KOPT-K1 (cell line): ENCODE results near the gene SLC16A3.
"Not testable (repeated sequence)": the region's sequence is repeated elsewhere in the genome, so short reads cannot be mapped to it uniquely, and the experiment has no call there.

Source experiments
- H3K27ac ChIP-seq: fragments of 200-600 bp; sonication (generic); 2 replicates; pipeline ENCODE4 v1.5.1; 2016; ENCODE audit warnings: antibody characterized with exemption, mild to moderate bottlenecking, low read depth, low read length; ENCODE audit not compliant: poor library complexity, severe bottlenecking
- H3K36me3 ChIP-seq: fragments of 200-600 bp; sonication (generic); 2 replicates; pipeline ENCODE4 v1.5.1; 2017; ENCODE audit warnings: antibody characterized with exemption, mild to moderate bottlenecking, low read length, moderate library complexity; ENCODE audit not compliant: insufficient read depth
- H3K9me3 ChIP-seq: fragments of 200-600 bp; sonication (generic); 2 replicates; pipeline ENCODE4 v1.5.1; 2017; ENCODE audit warnings: antibody characterized with exemption, low read length, mild to moderate bottlenecking; ENCODE audit not compliant: insufficient read depth, poor library complexity, severe bottlenecking

The SLC16A3 gene

GRCh38 chr17:82199496-82199895 lies 29.3 kb upstream of the SLC16A3 start:
- H3K9me3 ChIP-seq = no peaks in the 10 kb centered on the region
- no peak overlapping the region for H3K27ac ChIP-seq
- peaks cover 33% of the 10 kb centered on the region; the same call in 1 of the 2 replicates for H3K36me3 ChIP-seq

GRCh38 chr17:82200135-82200534 lies 28.7 kb upstream of the SLC16A3 start:
- Histone ChIP-seq H3K9me3 (no peaks in the 10 kb centered on the region), H3K27ac (peak overlapping the region; percentile 40), H3K36me3 (peaks cover 27% of the 10 kb centered on the region; the same call in 1 of the 2 replicates)

- Histone ChIP-seq H3K27ac (peak overlapping the region; percentile 40), H3K36me3 (peaks cover 22% of the 10 kb centered on the region; the same call in 1 of the 2 replicates), H3K9me3 (no peaks in the 10 kb centered on the region)
Observed at GRCh38 chr17:82200743-82201497, 27.9 kb upstream of the SLC16A3 start.

GRCh38 chr17:82201498-82201910 lies 27.3 kb upstream of the SLC16A3 start:
- H3K36me3 ChIP-seq = peaks cover 18% of the 10 kb centered on the region; the same call in 1 of the 2 replicates
- no peaks in the 10 kb centered on the region for H3K9me3 ChIP-seq
- H3K27ac ChIP-seq = peak overlapping the region; percentile 16

GRCh38 chr17:82202981-82203380 lies 25.9 kb upstream of the SLC16A3 start:
- no peaks in the 10 kb centered on the region for H3K9me3 ChIP-seq
- H3K36me3 ChIP-seq = peaks cover 9% of the 10 kb centered on the region; the same call in 1 of the 2 replicates
- H3K27ac ChIP-seq = no peak overlapping the region

- no peaks in the 10 kb centered on the region for H3K9me3 ChIP-seq
- peaks cover 4% of the 10 kb centered on the region; the same call in 1 of the 2 replicates for H3K36me3 ChIP-seq
- no peak overlapping the region for H3K27ac ChIP-seq
Observed at GRCh38 chr17:82203920-82204319, 24.9 kb upstream of the SLC16A3 start.

- no peak overlapping the region for H3K27ac ChIP-seq
Observed at GRCh38 chr17:82204831-82205719, 23.8 kb upstream of the SLC16A3 start.

GRCh38 chr17:82205720-82206508 lies 22.9 kb upstream of the SLC16A3 start:
- H3K36me3 ChIP-seq = peaks cover 4% of the 10 kb centered on the region; the same call in 1 of the 2 replicates
- no peaks in the 10 kb centered on the region for H3K9me3 ChIP-seq
- H3K27ac ChIP-seq = peak overlapping the region; percentile 46

More at GRCh38 chr17:82204831-82205719, 23.8 kb upstream of the SLC16A3 start:
- H3K36me3 ChIP-seq = peaks cover 4% of the 10 kb centered on the region; the same call in 1 of the 2 replicates
- no peaks in the 10 kb centered on the region for H3K9me3 ChIP-seq

- not testable (repeated sequence) for H3K9me3 ChIP-seq, H3K36me3 ChIP-seq, H3K27ac ChIP-seq
Observed at GRCh38 chr17:82210655-82211054, 18.2 kb upstream of the SLC16A3 start.

GRCh38 chr17:82212331-82213250 lies 16.3 kb upstream of the SLC16A3 start, which contains the start of gene CCDC57:
TSS of gene CCDC57 (minus strand) at chr17:82212842. CDS start at chr17:82201944, 10,898 bp downstream.
- H3K27ac ChIP-seq = peak within 1 kb of the TSS; percentile 50

GRCh38 chr17:82213251-82214011 lies 15.4 kb upstream of the SLC16A3 start:
- Histone ChIP-seq H3K36me3 (no peaks in the 10 kb centered on the region), H3K9me3 (no peaks in the 10 kb centered on the region), H3K27ac (peak overlapping the region; percentile 50)

More at GRCh38 chr17:82212331-82213250, 16.3 kb upstream of the SLC16A3 start, which contains the start of gene CCDC57:
- Histone ChIP-seq H3K36me3 (peaks cover 1% of the 10 kb centered on the region; the same call in 1 of the 2 replicates), H3K9me3 (no peaks in the 10 kb centered on the region)

- Histone ChIP-seq H3K36me3 (no peaks in the 10 kb centered on the region), H3K27ac (no peak overlapping the region), H3K9me3 (no peaks in the 10 kb centered on the region)
Observed at GRCh38 chr17:82214012-82214628, 14.7 kb upstream of the SLC16A3 start.
